DMS53 treated with DMSO at 0.1 percent for 48 hours (cell line): ENCODE measurements around the gene IRS2.
A peak's percentile ranks its signal among the peaks of the same experiment; 100 is the strongest.

Experiments
- DNase-seq: peaks from one replicate; lab custom pipeline; 2025; ENCODE audit not compliant: unreplicated experiment; lab: John Stamatoyannopoulos, UW

Gene IRS2

DNA sequence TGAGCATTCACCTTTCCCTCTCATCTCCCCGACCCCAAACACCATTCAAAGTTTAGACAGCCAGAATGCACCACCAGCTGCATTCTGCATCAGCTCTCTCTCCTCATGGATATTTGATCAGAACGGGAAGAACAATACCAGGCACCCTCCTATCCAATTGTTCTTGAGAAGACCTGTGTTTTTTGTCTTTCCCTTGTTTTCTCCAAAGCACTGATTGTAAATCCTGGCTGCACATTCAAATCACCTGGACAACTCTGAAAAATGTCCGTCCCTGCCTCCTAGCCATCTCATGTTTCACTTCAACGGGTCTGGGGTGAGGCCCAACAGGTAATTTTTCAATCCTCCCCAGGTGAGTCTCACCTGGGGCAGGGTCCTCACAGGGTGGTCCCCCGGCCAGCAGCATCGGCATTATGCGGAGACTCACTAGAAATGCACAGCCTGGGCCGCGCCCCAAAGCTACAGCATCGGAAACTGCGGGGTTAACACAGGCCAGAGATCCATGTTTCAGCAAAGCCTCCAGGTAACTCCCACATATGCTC is 5.5 kb downstream of the IRS2 start:
- DNase-seq: no peak

DNA sequence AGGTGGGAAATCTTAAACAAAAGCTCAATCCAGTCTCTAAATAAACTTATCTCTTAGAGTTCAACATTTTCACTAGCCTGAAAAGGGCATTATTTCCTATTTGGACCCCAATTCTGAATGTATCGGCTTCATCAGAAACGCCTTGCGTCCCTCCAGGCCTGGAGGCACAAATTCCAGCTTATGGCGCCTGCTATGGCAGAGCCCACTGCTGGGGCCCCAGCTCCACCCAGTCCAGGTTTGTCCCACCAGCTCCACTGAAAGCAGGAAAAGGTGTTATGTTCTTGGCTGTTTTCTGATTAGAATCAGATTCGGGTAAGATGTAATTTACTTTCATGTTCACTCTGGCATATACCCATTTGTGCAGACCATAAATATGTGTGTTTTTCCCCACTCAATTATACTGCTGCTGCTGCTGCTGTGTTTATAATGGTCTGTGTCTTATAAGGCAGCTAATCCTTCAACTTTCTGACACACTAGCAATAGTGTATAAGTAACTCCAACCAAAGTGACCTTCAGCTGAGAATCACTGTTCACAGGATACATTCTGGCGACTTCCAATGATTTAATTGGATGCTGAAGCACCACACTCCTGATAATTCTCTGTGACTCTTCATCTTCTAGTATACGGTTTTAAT is 6.4 kb downstream of the IRS2 start:
- no peak for DNase-seq

DNA sequence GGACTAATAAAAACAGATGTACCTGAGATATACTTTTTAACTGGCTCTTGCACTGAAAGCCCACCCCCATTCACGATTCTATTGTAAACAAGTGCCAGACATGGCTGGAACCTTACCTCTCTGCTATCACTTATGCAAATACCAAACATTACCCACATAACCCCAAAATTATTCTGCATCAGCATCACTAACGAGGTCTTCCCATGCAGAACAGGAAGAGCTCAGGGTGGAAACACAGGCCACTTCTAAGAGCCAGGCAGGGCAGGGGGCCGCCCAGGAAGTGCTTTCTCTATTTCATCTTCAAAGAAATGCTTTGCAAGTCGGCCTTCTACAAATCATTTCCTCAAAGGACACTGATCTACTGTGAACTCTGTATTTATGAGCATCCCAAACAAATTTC is 7.3 kb downstream of the IRS2 start:
- DNase-seq: no peak

DNA sequence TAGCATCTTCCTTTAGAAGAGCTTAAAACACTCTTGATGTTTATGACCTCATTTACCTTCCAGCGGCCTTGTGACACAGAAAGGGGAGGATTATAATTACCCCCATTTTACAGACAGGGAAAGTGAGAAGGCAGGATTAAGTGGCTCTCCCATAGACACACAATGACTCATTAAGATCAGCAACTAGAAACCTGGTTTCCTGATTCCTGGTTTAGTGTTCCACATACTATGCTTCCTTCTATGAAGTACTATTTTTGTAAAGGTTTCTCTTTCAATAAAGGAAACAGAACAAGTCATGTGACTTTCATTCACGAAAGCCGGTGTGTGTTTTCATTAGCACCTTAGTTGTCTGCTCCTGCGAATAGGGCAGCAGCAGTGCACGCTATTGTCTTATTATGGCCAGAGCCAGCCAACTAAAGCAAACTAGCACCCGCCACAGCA is 8.3 kb downstream of the IRS2 start:
- peak; percentile 58 for DNase-seq

DNA sequence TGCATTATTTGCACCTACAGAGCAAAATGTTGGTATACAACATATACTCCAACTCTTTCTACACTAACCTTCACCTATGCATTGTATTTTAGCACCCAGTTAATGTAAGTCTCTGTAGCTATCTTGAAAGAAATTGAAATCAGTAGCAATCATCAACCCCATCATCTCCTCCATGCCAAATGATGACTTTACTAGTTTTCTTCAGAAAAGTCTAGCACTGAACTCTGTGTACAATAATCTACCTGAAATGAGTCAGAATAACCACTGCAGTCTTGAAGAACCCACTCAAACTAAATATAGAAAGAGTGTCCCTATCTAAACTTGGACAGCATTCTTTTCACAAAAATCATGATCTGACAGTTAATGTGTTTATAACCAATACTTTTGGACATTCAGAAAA is 9.8 kb downstream of the IRS2 start:
- no peak for DNase-seq

DNA sequence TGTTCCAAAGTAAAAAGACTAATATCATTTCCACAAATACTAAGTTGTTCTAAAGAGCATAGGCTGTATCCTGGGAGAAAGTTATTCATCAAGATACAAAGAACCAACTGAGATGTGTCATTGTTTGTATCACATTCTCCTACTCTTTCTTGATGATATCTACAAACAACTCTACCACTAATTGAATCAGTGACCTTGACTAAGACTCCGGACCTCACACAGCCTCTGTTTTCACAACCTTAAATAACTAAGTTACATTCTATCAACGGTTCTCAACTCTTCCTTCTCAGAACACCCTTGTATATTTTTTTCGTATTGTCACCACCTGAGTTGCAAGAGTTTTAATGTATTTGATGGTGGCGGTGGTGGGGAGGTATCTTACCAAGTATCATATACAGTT is 12.6 kb downstream of the IRS2 start:
- no peak for DNase-seq

DNA sequence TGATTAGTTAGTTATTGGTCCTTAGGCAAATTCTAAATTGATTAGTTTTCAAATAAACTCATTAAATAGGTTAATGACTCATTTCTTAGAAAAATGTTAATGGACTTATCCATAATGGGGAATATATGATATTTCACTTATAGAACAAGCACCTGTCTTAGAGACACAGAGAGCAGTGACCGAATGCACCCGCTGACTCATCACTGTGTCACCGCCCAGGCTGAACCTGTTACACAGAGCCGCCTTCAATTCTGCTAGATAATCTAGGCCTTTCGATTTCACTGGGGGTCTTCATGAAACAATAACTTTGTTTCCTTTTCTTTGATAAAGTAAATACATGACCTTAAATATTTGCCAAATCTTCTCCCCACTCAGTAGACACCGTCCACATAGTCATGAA is 13.1 kb downstream of the IRS2 start:
- DNase-seq: no peak

DNA sequence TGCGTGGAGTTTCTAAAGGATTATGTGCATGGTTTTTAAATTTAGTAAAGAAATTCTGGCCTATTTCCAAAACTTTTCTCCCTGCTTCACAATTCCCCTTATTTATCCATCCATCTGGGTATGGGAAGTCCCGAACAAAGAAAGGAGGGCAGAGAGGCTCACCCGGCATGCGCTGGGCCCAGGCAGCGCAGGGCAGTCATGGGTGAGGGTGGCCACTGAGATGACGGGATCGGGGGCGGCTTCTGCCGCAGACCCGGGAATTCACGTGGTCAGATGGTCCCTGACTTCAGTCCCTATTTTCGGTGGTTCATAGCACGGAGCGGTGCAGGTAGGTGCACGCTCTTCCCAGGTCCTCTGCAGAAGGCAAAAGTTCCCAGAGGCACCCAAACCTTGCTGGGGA is 14.5 kb downstream of the IRS2 start:
- no peak for DNase-seq

DNA sequence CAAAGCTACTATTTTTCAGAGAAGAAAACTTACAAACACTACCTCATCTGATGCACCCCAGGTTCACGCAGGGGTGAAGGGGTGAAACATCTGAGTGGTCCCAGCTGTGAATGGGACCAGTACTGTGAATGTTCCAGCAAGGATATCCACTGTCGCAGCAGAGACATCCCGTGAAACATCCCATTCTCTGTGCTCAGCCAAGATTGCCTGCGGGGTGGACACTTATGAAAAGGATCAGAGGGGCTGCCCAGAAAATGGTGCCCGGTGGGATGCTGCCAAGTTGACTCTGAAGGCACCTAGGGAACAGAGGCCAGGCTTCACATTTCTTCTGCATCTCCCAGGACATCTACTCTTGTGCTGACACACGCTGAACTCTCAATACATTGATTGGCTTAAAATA is 15.9 kb downstream of the IRS2 start:
- no peak for DNase-seq

DNA sequence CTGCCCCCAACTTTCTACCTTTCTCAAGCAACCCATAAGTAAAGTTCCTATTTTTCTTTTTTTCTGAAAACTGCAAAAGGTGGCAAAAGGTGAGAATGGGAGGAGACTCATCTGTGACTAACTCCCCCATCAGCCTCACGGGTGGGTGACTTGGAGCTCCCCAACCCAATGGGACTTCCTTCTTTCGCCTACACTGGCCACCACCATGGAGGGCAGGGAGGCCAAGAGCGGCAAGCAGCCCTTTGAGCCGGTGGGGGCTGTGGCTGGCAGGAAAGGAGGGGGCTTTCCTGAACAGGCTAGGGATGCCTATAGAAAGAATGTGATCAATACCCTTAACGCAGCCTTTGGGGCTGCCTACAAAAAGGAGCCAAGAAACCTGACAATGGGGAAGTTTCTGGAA is 16.5 kb downstream of the IRS2 start:
- DNase-seq: no peak

DNA sequence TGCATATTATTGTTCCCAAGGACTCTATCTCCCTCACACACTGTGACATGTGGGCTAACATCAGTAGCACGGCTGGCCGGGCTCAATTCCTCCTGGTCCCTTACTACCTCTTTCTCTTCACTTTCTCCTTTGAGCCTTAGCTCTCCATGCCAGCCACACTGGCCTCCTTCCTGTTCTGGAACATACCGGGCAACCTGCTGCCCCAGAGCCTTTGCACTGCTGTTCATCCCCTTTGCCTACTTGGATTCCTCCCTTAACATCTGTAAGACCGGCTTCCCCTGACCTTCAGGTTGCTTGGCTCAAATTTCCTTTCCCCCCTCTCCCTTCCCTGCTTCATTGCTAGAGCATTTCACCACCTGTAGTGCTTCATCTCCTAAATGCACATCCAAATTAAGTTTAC is 17.1 kb downstream of the IRS2 start:
- DNase-seq: no peak

DNA sequence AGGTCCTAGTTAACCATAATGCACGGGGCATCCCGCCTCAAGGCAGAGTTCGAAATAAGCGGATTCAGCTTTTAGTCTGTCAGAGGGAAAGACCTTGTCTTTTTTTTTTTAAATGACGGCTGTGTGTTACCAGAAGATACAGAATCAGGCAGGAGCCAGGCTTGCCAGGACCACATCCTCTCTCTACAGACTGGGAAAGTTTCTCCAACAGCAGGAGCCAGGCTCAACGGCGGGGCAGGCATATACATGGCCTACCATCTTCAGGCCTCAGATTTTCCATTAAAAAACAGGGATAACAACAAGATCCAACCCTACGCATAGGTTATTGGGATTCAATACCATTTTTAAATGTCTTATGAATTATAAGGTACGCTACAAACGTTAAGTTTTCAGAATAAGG is 17.8 kb downstream of the IRS2 start:
- no peak for DNase-seq

DNA sequence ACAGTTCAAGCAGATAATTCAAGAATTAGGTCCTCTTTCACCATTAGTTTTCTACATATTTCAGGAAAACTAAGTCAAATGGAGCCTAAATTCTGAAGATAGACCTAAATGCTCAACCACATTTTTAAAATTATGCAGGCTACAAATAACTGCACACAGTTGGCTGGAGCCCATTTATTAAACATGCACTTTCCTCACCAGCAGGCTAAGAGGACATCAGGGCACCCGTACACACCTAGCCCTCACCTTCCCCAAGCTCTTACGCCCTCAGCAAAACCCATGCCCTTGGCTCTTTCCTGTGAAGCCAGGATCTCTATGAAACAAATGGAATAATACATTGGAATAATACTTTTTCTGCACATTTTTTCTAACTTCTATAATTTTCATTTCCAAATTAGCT is 18.2 kb downstream of the IRS2 start:
- no peak for DNase-seq

DNA sequence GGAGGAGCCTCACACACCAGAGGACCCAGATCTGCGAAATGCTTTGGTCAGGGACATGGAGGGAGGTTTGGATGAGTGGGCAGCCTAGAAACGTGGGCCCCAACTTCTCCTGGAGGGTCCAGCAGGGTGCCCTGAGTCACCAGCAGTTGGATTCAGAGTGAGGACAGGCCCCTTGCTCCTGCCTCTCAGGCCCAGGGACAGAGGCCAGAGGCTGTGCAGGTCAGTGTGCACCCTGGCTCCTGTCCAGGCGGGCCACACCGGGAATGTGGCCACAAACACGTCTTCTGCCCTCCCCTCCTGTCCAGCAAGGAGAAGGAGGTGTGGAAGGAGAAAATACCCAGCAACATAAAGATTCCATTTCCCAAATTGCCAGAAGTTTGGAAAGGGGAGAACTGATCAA is 19.4 kb downstream of the IRS2 start:
- no peak for DNase-seq

DNA sequence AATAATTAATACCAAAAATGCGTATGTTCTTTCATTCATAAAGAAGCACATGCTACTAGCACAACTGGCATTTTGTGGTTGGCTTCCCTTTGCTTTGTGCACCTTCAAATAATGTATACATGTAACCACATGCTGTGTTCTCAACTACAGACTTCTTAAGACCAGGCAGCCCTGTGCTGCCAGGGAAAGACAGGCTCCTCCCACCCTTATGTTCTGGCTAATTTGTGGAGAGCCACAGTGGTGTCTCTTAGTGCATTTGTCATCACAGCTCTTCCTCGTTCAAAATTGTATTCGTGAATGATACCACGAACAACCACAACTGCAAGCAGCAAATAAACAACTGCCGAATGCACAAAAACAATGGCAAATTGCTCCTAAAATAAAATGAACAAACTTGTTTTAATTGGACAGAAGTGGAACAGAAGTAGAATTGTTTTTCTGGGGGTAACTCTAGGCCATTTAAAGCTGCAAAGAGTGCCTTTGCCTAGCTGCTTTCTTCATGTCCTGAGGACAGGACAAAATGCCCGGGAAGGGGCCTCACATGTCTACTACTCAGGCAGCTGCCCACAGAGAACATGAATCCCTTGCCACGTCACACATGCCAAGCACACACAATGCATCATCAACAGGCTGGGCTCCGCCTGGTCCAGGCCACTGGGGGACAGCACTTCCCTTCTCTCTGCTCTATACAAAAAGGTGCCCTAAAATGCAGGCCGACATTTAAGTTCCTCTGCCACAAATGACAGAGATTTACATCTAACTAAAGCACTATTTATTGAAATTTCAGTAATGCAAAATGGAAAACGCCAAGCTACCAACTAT is 21.7 kb downstream of the IRS2 start:
- no peak for DNase-seq

DNA sequence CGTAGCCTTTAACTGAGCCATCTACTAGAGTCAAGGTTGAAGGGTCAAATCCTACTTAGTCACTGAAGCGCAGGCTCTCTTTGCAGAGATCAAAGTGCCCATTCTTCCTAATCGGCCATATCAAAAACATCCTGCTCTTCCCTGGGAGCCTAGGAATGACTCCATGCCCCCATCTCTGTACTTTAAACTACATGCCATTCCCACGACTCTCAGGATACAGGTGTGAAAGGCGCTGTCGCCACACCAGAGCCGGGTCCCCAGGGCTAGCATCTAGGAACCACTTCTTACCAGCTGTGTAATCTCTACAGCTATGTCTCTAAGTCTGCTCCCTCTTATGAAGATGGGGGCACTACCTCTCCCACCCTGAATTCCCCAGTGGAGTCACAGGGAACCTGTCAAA is 22.3 kb downstream of the IRS2 start:
- no peak for DNase-seq

DNA sequence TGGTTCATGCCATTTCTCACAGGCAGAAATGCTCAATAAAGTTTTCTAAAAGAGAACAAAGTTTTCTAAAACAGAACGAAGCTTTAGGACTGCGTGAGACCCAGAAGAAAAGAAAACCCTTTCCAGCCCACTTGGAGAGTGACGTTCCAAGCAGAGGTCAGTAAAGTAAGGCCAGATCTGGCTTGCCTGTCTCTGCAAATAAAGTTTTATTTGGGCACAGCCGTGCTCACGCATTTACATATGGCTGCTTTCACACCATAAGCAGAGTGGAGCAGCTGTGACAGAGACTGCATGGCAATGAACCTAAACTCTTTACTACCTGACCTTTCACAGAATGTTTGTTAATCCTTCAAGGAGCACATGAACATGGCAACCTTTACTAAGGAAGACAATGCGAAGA is 23.6 kb downstream of the IRS2 start:
- DNase-seq: no peak

DNA sequence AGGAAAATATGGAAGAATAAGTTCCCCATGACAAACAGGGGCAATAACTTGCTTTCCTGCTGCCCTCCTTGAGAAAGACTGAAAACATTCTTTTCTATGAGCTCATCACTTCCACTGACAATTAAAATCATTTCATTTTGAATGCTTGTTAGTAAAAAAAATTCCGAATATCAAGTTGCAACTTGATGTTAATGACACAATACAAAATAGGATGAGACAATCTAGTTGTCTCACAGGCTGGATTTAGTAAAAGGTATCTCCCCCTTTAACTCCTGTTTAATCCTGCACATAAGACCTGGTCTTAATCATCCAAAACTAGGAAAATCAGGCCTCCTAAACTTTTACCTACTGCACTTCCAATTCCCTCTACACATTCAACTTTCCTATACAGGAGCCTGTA is 24.7 kb downstream of the IRS2 start:
- DNase-seq: no peak

DNA sequence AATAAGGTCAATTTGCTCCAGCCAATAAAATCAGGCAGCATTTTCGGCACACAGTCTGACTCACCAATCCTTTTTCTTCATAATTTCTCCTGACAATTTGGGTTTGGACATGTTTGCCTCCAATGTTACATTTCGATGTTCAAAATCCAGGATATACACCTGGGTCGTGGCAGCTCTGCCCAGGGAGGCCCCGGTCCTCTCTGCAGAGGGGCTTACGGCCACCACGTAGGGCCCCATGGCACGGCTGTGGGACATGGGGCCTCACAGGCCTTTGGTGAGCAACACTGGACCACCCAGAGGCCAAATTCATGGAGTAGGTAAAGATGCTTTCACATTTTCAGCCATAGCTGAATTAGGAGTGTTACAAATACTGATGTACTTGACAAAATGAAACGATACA is 25.4 kb downstream of the IRS2 start:
- no peak for DNase-seq

DNA sequence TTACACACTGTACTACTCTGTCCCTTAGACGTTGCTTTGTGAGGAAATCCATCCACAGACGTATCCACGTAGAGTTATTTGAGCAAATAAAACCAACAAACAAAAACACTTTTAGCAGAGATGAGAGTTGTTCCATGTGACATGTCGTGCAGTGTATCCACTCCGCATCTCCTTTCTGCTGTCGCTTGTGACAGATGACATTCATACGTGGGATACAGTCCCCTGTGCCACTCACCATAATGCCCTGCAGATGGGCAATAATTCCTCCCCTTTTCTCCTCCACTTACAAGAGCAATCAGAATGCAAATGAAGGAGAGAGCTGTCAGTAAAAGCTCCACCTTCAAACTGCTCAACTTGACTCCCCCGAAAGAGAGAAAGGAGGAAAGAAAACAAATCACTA is 26.0 kb downstream of the IRS2 start:
- DNase-seq: no peak

DNA sequence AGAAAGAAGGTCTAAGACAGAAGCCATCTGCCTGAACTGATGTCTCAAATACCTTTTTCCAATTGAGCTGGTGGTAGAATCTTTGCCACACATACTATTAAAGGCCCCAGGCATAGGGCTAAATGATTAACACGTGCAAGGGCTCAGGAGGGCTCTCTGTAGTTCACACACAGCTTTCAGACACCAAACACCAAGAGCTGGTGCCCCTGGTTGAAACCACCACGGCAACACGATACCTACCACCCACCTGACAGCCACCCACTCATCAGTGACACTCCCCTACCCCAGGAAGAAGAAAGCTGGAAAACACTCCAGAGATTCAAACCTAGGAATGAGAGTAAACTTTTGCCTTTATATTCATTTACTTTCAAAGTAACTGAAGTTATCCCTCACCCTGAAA is 26.8 kb downstream of the IRS2 start:
- no peak for DNase-seq

DNA sequence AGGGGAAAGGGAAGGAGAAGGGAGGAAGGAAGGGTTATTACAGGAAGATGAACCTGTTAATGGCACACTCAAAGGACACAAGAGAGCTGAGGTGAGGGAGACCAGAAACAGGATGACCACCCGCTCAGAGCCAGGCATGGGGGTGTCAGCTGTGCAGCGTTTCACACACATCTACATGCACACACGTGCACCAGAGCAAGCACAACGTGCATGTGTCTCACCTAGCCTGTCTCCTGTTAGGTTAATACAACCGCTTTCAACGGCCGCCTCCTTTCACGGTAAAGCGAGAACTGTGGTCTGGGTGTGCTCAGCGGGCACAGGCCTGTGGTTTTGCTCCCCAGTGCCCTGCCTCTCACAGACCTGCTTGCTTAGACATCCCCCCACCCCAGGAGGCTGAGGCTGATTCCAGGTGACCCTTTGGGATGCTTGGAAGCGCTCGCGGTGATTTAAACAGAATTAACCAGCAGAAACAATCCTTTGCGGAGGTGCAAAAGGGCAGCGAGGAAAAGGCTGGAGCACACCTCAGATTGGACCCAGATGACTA is 27.4 kb downstream of the IRS2 start:
- DNase-seq: no peak
